Measurements from ENCODE around the gene BST2. TPM values are rescaled to one million over a fixed set of nuclear protein-coding genes. Genes with fewer than 3 reads are reported as not detected.
A peak's percentile ranks its signal among the peaks of the same experiment; 100 is the strongest.

The BST2 gene
- total RNA-seq, 1 donor from 2014 or later: 44.8 TPM

DNA sequence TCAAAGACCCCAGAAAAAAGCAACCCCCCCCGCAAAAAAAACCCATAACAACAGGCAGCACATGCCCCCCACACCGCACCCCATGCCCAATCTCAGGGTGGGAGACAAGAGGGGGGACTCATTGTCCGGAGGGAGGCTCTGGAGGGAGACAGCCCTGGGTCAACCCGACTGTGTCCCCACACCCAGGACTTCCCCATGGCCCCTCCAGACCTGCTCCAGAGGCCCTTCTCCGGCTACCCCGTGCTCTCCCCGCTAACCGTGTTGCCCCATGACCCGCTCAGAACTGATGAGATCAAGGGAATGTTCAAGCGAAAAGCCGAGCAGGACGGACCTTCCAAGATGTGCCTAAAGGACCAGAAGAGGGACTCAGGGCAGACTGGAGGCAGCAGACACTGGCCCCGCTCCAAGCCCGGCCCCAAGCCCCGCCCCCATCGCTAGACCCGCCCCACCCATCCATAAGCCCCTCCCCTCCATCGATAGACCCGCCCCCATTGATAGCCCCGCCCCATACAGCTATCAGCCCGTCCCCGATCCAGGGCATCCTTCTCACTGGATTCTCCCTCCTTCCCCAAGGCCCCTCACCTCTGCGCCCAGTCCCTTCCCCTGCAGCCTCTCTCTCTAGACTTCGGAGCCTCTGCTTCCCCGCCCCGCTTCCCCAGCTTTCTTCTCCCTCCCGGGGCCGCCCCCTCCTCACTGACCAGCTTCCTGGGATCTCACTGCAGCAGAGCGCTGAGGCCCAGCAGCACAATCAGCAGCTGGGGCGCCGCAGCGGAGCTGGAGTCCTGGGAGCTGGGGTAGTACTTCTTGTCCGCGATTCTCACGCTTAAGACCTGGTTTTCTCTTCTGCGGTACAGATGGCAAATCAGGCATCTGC lies 2.2 kb downstream of the BST2 start:
- TF ChIP-seq, protein P1, sequence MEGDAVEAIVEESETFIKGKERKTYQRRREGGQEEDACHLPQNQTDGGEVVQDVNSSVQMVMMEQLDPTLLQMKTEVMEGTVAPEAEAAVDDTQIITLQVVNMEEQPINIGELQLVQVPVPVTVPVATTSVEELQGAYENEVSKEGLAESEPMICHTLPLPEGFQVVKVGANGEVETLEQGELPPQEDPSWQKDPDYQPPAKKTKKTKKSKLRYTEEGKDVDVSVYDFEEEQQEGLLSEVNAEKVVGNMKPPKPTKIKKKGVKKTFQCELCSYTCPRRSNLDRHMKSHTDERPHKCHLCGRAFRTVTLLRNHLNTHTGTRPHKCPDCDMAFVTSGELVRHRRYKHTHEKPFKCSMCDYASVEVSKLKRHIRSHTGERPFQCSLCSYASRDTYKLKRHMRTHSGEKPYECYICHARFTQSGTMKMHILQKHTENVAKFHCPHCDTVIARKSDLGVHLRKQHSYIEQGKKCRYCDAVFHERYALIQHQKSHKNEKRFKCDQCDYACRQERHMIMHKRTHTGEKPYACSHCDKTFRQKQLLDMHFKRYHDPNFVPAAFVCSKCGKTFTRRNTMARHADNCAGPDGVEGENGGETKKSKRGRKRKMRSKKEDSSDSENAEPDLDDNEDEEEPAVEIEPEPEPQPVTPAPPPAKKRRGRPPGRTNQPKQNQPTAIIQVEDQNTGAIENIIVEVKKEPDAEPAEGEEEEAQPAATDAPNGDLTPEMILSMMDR (IDR thresholded peaks at IDR 0.05): no peak
- TF ChIP-seq EZH2phosphoT487 (IDR thresholded peaks at IDR 0.05) (no peak), EZH2 (IDR thresholded peaks at IDR 0.05) (no peak)
- DNase-seq (ENCODE audit: low spot score): peak; percentile 93
- Mint-ChIP-seq H3K27me3 (ENCODE audit: insufficient read depth, low read depth) (peaks cover 3% of the 10 kb centered on the region), H3K4me3 (peak overlapping the region; percentile 86), H3K9me3 (no peaks in the 10 kb centered on the region), H3K36me3 (no peaks in the 10 kb centered on the region), H3K27ac (no peak overlapping the region), H3K4me1 (peaks cover 40% of the 10 kb centered on the region)
- Histone ChIP-seq H3K79me2 (ENCODE audit: low read depth) (peaks cover 15% of the 10 kb centered on the region), H3K9ac (peak overlapping the region; percentile 43), H4K20me1 (ENCODE audit: low read depth) (peaks cover 7% of the 10 kb centered on the region), H3K4me3 (peak overlapping the region; percentile 61), H3K9me3 (ENCODE audit: low read depth) (no peaks in the 10 kb centered on the region), H2AFZ (replicated peaks) (no peak overlapping the region), H3K4me2 (peak overlapping the region; percentile 90), H3F3A (ENCODE audit: low read depth) (peaks cover 43% of the 10 kb centered on the region), H3K27me3 (no peaks in the 10 kb centered on the region), H3K27ac (peak overlapping the region; percentile 89), H3K36me3 (no peaks in the 10 kb centered on the region), H3K4me1 (peaks cover 19% of the 10 kb centered on the region)

DNA sequence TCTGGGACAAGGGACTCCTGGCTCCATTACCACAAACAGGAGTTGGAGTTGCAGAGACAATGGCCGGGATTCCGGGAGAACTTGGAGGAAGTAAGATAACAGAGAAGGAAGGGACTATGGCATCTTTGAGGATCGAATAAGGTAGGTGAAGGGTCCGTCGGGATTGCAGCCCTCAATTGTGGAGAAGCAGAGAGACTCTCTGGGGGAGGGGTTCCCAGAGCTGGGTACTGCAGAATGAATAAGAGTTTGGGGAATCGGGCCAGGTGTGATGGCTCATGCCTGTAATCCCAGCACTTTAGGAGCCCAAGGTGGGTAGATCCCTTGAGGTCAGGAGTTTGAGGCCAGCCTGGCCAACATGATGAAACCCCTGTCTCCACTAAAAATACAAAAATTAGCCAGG lies 3.8 kb downstream of the BST2 start:
- no peaks in the 10 kb centered on the region for H3K36me3 Mint-ChIP-seq
- H3K27me3 ChIP-seq: no peaks in the 10 kb centered on the region
- TF ChIP-seq, protein P1 (IDR thresholded peaks at IDR 0.05): no peak
- no peak for TF ChIP-seq EZH2 (IDR thresholded peaks at IDR 0.05)
- no peak for TF ChIP-seq EZH2phosphoT487 (IDR thresholded peaks at IDR 0.05)
- H3K4me2 ChIP-seq: no peak overlapping the region
- H3K36me3 ChIP-seq: no peaks in the 10 kb centered on the region
- H3K4me1 Mint-ChIP-seq: peaks cover 29% of the 10 kb centered on the region
- H3K4me1 ChIP-seq: peaks cover 14% of the 10 kb centered on the region
- DNase-seq (ENCODE audit: low spot score): no peak
- no peaks in the 10 kb centered on the region for H3K9me3 ChIP-seq (ENCODE audit: low read depth)
- no peak overlapping the region for H3K27ac ChIP-seq
- H3K4me3 Mint-ChIP-seq: no peak overlapping the region
- peaks cover 3% of the 10 kb centered on the region for H3K27me3 Mint-ChIP-seq (ENCODE audit: insufficient read depth, low read depth)
- H3K9ac ChIP-seq: no peak overlapping the region
- peaks cover 38% of the 10 kb centered on the region for H3F3A ChIP-seq (ENCODE audit: low read depth)
- peaks cover 15% of the 10 kb centered on the region for H3K79me2 ChIP-seq (ENCODE audit: low read depth)
- H2AFZ ChIP-seq (replicated peaks): no peak overlapping the region
- H3K4me3 ChIP-seq: no peak overlapping the region
- H3K27ac Mint-ChIP-seq: no peak overlapping the region
- H3K9me3 Mint-ChIP-seq: no peaks in the 10 kb centered on the region
- H4K20me1 ChIP-seq (ENCODE audit: low read depth): peaks cover 7% of the 10 kb centered on the region

DNA sequence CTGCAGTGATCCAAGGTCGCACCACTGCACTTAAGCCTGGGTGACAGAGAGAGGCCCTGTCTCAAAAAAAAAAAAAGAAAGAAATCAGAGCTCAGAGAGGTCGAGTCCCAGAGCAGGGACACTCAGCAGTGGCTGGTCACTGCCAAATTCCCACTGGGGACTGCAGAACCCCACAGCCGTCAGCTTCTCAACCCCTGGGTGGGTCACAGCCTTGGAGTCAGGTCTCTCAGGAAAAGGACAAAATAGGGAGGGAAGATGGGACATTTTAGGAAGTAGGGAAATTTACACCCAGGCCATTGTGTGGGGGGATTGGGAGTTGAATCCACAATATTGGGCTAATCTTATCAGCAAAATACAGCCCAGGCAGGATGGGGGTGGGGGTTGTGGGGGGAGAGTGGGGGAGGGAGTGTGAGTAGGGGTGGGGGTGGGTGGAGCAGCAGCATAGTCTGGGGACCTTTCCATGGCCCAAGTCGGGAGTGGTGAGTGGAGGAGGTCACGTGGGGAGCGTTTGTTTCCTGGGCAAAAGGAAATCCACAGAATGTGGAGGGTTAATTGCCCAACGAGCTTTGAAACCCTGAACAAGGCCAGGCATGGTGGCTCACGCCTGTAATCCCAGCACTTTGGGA lies 6.4 kb downstream of the BST2 start:
- H3K4me2 ChIP-seq: no peak overlapping the region
- H3K4me1 ChIP-seq: peaks cover under 1% of the 10 kb centered on the region
- H3K27ac ChIP-seq: no peak overlapping the region
- H3F3A ChIP-seq (ENCODE audit: low read depth): peaks cover 13% of the 10 kb centered on the region
- no peak overlapping the region for H3K4me3 ChIP-seq
- no peak overlapping the region for H3K4me3 Mint-ChIP-seq
- no peak for DNase-seq (ENCODE audit: low spot score)
- H2AFZ ChIP-seq (replicated peaks): no peak overlapping the region
- H3K9me3 Mint-ChIP-seq: no peaks in the 10 kb centered on the region
- H3K36me3 ChIP-seq: no peaks in the 10 kb centered on the region
- no peaks in the 10 kb centered on the region for H3K36me3 Mint-ChIP-seq
- H3K27ac Mint-ChIP-seq: no peak overlapping the region
- peaks cover 2% of the 10 kb centered on the region for H3K27me3 Mint-ChIP-seq (ENCODE audit: insufficient read depth, low read depth)
- no peak for TF ChIP-seq EZH2 (IDR thresholded peaks at IDR 0.05)
- TF ChIP-seq, protein P1 (IDR thresholded peaks at IDR 0.05): no peak
- TF ChIP-seq EZH2phosphoT487 (IDR thresholded peaks at IDR 0.05): no peak
- H3K27me3 ChIP-seq: no peaks in the 10 kb centered on the region
- H3K4me1 Mint-ChIP-seq: peaks cover 14% of the 10 kb centered on the region
- no peak overlapping the region for H3K9ac ChIP-seq
- no peaks in the 10 kb centered on the region for H3K9me3 ChIP-seq (ENCODE audit: low read depth)
- peaks cover 7% of the 10 kb centered on the region for H4K20me1 ChIP-seq (ENCODE audit: low read depth)
- peaks cover 3% of the 10 kb centered on the region for H3K79me2 ChIP-seq (ENCODE audit: low read depth)

All from neural progenitor cell (in vitro differentiated cells).